HCT116 (cell line): Measurements from ENCODE around the gene CHST8. TPM values are rescaled to one million over a fixed set of nuclear protein-coding genes. Genes with fewer than 3 reads are reported as not detected.

Experiments used
- ATAC-seq: fragments of 200-7000 bp; cut with Tn5 transposase; 2 replicates; pipeline ENCODE4 v1.9.1; 2020; ENCODE audit warnings: mild to moderate bottlenecking, moderate library complexity
- BruUV-seq: library from RNA; stranded (reverse); fragments of 400-500 nt; replicated peaks from 2 replicates; lab custom pipeline; 2021; lab: Mats Ljungman, UMichigan
- CTCF ChIA-PET: fragments of 300-600 bp; sonication (Branson Sonifier 250); formaldehyde crosslinking; loops from one replicate; lab custom pipeline; 2021; ENCODE audit warnings: antibody characterized with exemption; lab: Charles Lee
- POLR2A ChIA-PET: fragments of 300-600, 350-600 bp; sonication (Branson Sonifier 250); formaldehyde crosslinking; loops from one replicate; lab custom pipeline; 2021; ENCODE audit warnings: antibody characterized with exemption; lab: Charles Lee
- RAD21 ChIA-PET, 2 experiments: fragments of 300-600 bp; sonication (Branson Sonifier 250); formaldehyde crosslinking; loops; one replicate each; lab custom pipeline; 2023; ENCODE audit warnings: low total read pairs in 2 of 2; ENCODE audit not compliant: uncharacterized antibody in 2 of 2, unreplicated experiment in 2 of 2, low non-redundant PET in 1 of 2; lab: Charles Lee
- DNase-seq: peaks from one replicate; pipeline ENCODE4 v3.0.0-alpha.2; 2010; ENCODE audit warnings: low read depth, low spot score
- H2AFZ ChIP-seq: fragments of 200-600 bp; shearing (Covaris generic), sonication (generic); 2 replicates; pipeline ENCODE4 v1.6.1; 2017; ENCODE audit warnings: low read depth, mixed run types, mixed read lengths, antibody characterized with exemption, low read length; ENCODE audit not compliant: poor library complexity, severe bottlenecking
- H3K27ac ChIP-seq: 2 replicates; pipeline ENCODE4 v1.5.1; 2012; ENCODE audit warnings: low read depth, low read length
- H3K27me3 ChIP-seq: fragments of 200-600 bp; sonication (generic); 2 replicates; pipeline ENCODE4 v1.6.1; 2016; ENCODE audit warnings: mixed run types, low read length, mixed read lengths; ENCODE audit not compliant: insufficient read depth
- H3K36me3 ChIP-seq, 2 experiments: fragments of 200-500 bp in 1 of 2; fragments of 200-600 bp in 1 of 2; sonication (Bioruptor generic) in 1 of 2; sonication (generic) in 1 of 2; 2 replicates each; pipeline versions ENCODE4 v1.5.1 to v1.6.1; 2014 to 2016; ENCODE audit warnings: low read length in 2 of 2, inconsistent platforms in 1 of 2, mixed read lengths in 1 of 2, mixed run types in 1 of 2; ENCODE audit not compliant: insufficient read depth in 2 of 2, control insufficient read depth in 1 of 2
- H3K4me1 ChIP-seq, 2 experiments: fragments of 200-600 bp in 1 of 2; sonication (generic) in 1 of 2; 2 replicates each; pipeline versions ENCODE4 v1.5.1 to v1.6.1; 2012 to 2017; ENCODE audit warnings: low read length in 2 of 2, inconsistent platforms in 1 of 2, mild to moderate bottlenecking in 1 of 2, mixed read lengths in 1 of 2, mixed run types in 1 of 2, moderate library complexity in 1 of 2; ENCODE audit not compliant: insufficient read depth in 2 of 2, control insufficient read depth in 1 of 2
- H3K4me2 ChIP-seq: fragments of 200-600 bp; sonication (generic); 2 replicates; pipeline ENCODE4 v1.6.1; 2017; ENCODE audit warnings: mixed run types, low read length, mixed read lengths
- H3K4me3 ChIP-seq, 2 experiments: fragments of 200-600 bp in 1 of 2; sonication (generic) in 1 of 2; replicated peaks in 1 of 2; 2 replicates each; pipeline ENCODE4 v1.5.1; 2011 to 2016; ENCODE audit warnings: low read length in 2 of 2, control low read depth in 1 of 2, low read depth in 1 of 2, mild to moderate bottlenecking in 1 of 2, mixed read lengths in 1 of 2, mixed run types in 1 of 2
- H3K79me2 ChIP-seq: fragments of 200-600 bp; sonication (generic); 2 replicates; pipeline ENCODE4 v1.6.1; 2017; ENCODE audit warnings: mild to moderate bottlenecking, mixed run types, low read length, moderate library complexity, mixed read lengths; ENCODE audit not compliant: insufficient read depth
- H3K9ac ChIP-seq: fragments of 200-600 bp; sonication (generic); 2 replicates; pipeline ENCODE4 v1.6.1; 2016; ENCODE audit warnings: low read length, mixed read lengths
- H3K9me2 ChIP-seq: fragments of 200-600 bp; sonication (generic), shearing (Covaris generic); 2 replicates; pipeline ENCODE4 v1.6.1; 2017; ENCODE audit warnings: mixed run types, mild to moderate bottlenecking, moderate library complexity; ENCODE audit not compliant: insufficient read depth
- H3K9me3 ChIP-seq, 2 experiments: fragments of 200-500 bp in 1 of 2; fragments of 200-600 bp in 1 of 2; sonication (Bioruptor generic) in 1 of 2; sonication (generic) in 1 of 2; 2 replicates each; pipeline ENCODE4 v1.6.1; 2014 to 2017; ENCODE audit warnings: low read length in 2 of 2, mixed read lengths in 2 of 2, inconsistent platforms in 1 of 2, low read depth in 1 of 2, mild to moderate bottlenecking in 1 of 2, mixed run types in 1 of 2, moderate library complexity in 1 of 2; ENCODE audit not compliant: control insufficient read depth in 1 of 2, insufficient read depth in 1 of 2
- H4K20me1 ChIP-seq: fragments of 200-600 bp; sonication (generic), shearing (Covaris generic); 2 replicates; pipeline ENCODE4 v1.6.1; 2017; ENCODE audit warnings: mixed run types, mild to moderate bottlenecking, moderate library complexity; ENCODE audit not compliant: insufficient read depth
- CBX3 ChIP-seq: IDR thresholded peaks from 2 replicates; pipeline ENCODE4 v1.6.1; 2012; ENCODE audit warnings: low read depth
- CEBPB ChIP-seq: IDR thresholded peaks from 2 replicates; pipeline ENCODE4 v1.6.1; 2012; ENCODE audit warnings: low read depth
- ELF1 ChIP-seq: IDR thresholded peaks from 2 replicates; pipeline ENCODE4 v1.6.1; 2012; ENCODE audit warnings: low read depth, borderline replicate concordance
- EZH2 ChIP-seq: fragments of 200-600 bp; sonication (generic); IDR thresholded peaks from 2 replicates; pipeline ENCODE4 v1.6.1; 2017; ENCODE audit warnings: antibody characterized with exemption, mixed run types
- EZH2phosphoT487 ChIP-seq: fragments of 200-600 bp; IDR thresholded peaks from 2 replicates; pipeline ENCODE4 v1.6.1; 2018; ENCODE audit warnings: antibody characterized with exemption, borderline replicate concordance
- FOSL1 ChIP-seq: IDR thresholded peaks from 2 replicates; pipeline ENCODE4 v1.6.1; 2012; ENCODE audit warnings: low read depth
- JUND ChIP-seq: IDR thresholded peaks from 2 replicates; pipeline ENCODE4 v1.6.1; 2012
- POLR2AphosphoS5 ChIP-seq: IDR thresholded peaks from 2 replicates; pipeline ENCODE4 v1.6.1; 2011; ENCODE audit warnings: mild to moderate bottlenecking, low read depth, low read length, moderate library complexity
- RAD21 ChIP-seq: IDR thresholded peaks from 2 replicates; pipeline ENCODE4 v1.6.1; 2012; ENCODE audit warnings: low read depth, mild to moderate bottlenecking
- SIN3A ChIP-seq: IDR thresholded peaks from 2 replicates; pipeline ENCODE4 v1.6.1; 2012; ENCODE audit warnings: low read depth
- SP1 ChIP-seq: IDR thresholded peaks from 2 replicates; pipeline ENCODE4 v1.6.1; 2012; ENCODE audit warnings: low read depth
- YY1 ChIP-seq: IDR thresholded peaks from 2 replicates; pipeline ENCODE4 v1.6.1; 2011; ENCODE audit warnings: low read length, low read depth, moderate library complexity, mild to moderate bottlenecking; ENCODE audit not compliant: insufficient replicate concordance; ENCODE audit errors: extremely low read depth
- ZFX ChIP-seq: fragments of 450-650 bp; IDR thresholded peaks from 2 replicates; pipeline ENCODE4 v1.6.1; 2017
- ZNF274 ChIP-seq: fragments of 200-500 bp; sonication (Bioruptor generic); IDR thresholded peaks from 2 replicates; pipeline ENCODE4 v1.6.1; 2014; ENCODE audit warnings: mild to moderate bottlenecking, low read depth, low read length, inconsistent platforms
- intact Hi-C: fragments of 100-400 bp; cut with micrococcal nuclease; formaldehyde crosslinking; loops from 2 replicates; pipeline ENCODE4 v1.10.0; 2022
- total RNA-seq: library from RNA; stranded (reverse); gene quantifications from one replicate; pipeline ENCODE4 v1.2.1, GENCODE V29; 2021; ENCODE audit not compliant: unreplicated experiment
- TF ChIP-seq, protein P1 (sequence below): IDR thresholded peaks from 2 replicates; pipeline ENCODE4 v1.6.1; 2012
- TF ChIP-seq, protein P2 (sequence below), 3 experiments: fragments of 200-600 bp in 1 of 3; sonication (generic) in 1 of 3; IDR thresholded peaks in 2 of 3; conservative IDR thresholded peaks in 1 of 3; 2 replicates each; pipeline ENCODE4 v1.5.1; 2012 to 2017; ENCODE audit warnings: low read depth in 2 of 3, low read length in 2 of 3, antibody characterized with exemption in 1 of 3, borderline replicate concordance in 1 of 3, control low read depth in 1 of 3, mild to moderate bottlenecking in 1 of 3, mixed read lengths in 1 of 3, mixed run types in 1 of 3, moderate library complexity in 1 of 3; ENCODE audit not compliant: insufficient read depth in 1 of 3
- TF ChIP-seq, protein P3 (sequence below): IDR thresholded peaks from 2 replicates; pipeline ENCODE4 v1.6.1; 2012; ENCODE audit warnings: low read depth
- TF ChIP-seq, protein P4 (sequence below): IDR thresholded peaks from 2 replicates; pipeline ENCODE4 v1.6.1; 2011; ENCODE audit warnings: mild to moderate bottlenecking, low read length, moderate library complexity; ENCODE audit not compliant: insufficient replicate concordance; ENCODE audit errors: extremely low read depth

The CHST8 gene
- total RNA-seq, 1 experiment from 2014 or later, result not detected

DNA sequence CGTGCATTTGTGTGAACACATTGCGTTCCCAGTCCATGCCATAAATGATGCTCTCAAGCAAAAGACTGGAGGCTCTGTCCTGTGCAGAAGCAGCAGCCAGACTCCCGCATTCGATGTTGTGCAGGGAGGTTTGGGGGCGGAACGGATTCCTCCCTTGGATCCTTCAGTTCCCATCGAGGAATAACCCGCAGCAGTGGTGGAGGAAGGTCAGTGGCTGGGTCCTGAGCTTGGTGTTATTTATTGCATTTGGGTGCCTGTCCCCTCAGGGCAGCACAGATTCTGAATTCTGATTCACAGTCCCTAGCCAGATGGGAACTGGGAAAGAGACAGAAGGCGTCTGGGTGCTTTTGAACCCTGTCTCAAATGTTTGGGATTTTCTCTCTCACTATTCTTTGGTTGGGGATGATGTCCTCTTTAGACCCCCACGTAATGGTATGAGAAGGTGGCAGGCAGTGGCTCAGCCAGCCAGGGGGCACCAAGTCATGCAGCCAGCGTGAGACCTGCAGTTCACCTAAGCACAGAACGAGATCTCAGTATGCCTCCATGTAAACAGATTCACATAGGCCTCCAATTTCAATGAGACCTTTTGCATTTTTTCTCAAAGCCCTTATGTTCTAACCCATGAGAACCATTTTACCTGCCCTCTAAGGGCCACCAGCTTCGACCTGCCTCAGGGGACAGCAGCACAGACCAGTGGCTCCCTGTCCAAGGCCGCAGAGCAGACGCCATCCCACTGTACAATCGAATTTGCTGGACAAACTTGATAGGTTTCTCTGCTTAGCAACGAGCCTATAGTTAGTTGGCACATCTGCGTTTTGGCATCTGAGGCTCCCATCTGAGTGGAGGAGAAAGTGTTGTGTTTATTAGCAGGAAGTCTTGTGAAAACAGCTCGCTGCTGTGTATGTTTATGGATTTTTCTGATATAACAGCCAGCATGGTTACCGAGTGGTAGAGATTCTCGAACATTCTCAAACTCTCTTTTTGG, 192.7 kb downstream of the CHST8 start:
- RAD21 ChIA-PET, result no interaction called here
- H3K9me2 ChIP-seq, result no peaks in the 10 kb centered on the region
- TF ChIP-seq YY1 (no peak), CBX3 (no peak), EZH2 (no peak), RAD21 (no peak), FOSL1 (no peak), SIN3A (no peak), EZH2phosphoT487 (no peak), ELF1 (no peak), ZNF274 (no peak), CEBPB (no peak), POLR2AphosphoS5 (no peak), JUND (no peak), ZFX (no peak), SP1 (no peak)
- TF ChIP-seq, protein P1, sequence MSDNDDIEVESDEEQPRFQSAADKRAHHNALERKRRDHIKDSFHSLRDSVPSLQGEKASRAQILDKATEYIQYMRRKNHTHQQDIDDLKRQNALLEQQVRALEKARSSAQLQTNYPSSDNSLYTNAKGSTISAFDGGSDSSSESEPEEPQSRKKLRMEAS, result no peak
- TF ChIP-seq, protein P2, sequence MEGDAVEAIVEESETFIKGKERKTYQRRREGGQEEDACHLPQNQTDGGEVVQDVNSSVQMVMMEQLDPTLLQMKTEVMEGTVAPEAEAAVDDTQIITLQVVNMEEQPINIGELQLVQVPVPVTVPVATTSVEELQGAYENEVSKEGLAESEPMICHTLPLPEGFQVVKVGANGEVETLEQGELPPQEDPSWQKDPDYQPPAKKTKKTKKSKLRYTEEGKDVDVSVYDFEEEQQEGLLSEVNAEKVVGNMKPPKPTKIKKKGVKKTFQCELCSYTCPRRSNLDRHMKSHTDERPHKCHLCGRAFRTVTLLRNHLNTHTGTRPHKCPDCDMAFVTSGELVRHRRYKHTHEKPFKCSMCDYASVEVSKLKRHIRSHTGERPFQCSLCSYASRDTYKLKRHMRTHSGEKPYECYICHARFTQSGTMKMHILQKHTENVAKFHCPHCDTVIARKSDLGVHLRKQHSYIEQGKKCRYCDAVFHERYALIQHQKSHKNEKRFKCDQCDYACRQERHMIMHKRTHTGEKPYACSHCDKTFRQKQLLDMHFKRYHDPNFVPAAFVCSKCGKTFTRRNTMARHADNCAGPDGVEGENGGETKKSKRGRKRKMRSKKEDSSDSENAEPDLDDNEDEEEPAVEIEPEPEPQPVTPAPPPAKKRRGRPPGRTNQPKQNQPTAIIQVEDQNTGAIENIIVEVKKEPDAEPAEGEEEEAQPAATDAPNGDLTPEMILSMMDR (IDR thresholded peaks at IDR 0.05 in 2 of 3, conservative IDR thresholded peaks at IDR 0.05 in 1 of 3; ENCODE audit: borderline replicate concordance in 1 of 3, insufficient read depth in 1 of 3, low read depth in 2 of 3, low read length in 2 of 3), result no peak
- TF ChIP-seq, protein P3, sequence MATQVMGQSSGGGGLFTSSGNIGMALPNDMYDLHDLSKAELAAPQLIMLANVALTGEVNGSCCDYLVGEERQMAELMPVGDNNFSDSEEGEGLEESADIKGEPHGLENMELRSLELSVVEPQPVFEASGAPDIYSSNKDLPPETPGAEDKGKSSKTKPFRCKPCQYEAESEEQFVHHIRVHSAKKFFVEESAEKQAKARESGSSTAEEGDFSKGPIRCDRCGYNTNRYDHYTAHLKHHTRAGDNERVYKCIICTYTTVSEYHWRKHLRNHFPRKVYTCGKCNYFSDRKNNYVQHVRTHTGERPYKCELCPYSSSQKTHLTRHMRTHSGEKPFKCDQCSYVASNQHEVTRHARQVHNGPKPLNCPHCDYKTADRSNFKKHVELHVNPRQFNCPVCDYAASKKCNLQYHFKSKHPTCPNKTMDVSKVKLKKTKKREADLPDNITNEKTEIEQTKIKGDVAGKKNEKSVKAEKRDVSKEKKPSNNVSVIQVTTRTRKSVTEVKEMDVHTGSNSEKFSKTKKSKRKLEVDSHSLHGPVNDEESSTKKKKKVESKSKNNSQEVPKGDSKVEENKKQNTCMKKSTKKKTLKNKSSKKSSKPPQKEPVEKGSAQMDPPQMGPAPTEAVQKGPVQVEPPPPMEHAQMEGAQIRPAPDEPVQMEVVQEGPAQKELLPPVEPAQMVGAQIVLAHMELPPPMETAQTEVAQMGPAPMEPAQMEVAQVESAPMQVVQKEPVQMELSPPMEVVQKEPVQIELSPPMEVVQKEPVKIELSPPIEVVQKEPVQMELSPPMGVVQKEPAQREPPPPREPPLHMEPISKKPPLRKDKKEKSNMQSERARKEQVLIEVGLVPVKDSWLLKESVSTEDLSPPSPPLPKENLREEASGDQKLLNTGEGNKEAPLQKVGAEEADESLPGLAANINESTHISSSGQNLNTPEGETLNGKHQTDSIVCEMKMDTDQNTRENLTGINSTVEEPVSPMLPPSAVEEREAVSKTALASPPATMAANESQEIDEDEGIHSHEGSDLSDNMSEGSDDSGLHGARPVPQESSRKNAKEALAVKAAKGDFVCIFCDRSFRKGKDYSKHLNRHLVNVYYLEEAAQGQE, result no peak
- TF ChIP-seq, protein P4, sequence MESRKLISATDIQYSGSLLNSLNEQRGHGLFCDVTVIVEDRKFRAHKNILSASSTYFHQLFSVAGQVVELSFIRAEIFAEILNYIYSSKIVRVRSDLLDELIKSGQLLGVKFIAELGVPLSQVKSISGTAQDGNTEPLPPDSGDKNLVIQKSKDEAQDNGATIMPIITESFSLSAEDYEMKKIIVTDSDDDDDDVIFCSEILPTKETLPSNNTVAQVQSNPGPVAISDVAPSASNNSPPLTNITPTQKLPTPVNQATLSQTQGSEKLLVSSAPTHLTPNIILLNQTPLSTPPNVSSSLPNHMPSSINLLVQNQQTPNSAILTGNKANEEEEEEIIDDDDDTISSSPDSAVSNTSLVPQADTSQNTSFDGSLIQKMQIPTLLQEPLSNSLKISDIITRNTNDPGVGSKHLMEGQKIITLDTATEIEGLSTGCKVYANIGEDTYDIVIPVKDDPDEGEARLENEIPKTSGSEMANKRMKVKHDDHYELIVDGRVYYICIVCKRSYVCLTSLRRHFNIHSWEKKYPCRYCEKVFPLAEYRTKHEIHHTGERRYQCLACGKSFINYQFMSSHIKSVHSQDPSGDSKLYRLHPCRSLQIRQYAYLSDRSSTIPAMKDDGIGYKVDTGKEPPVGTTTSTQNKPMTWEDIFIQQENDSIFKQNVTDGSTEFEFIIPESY, result no peak
- ATAC-seq, result no peak
- POLR2A ChIA-PET, result no interaction called here
- no peak overlapping the region for H3K4me2 ChIP-seq
- DNase-seq, result no peak
- H3K4me1 ChIP-seq, result peaks cover 2 to 11% of the 10 kb centered on the region in 2 experiments
- H3K9ac ChIP-seq, result no peak overlapping the region
- H3K36me3 ChIP-seq, result no peaks in the 10 kb centered on the region
- no peaks in the 10 kb centered on the region for H3K27me3 ChIP-seq
- no peak overlapping the region for H2AFZ ChIP-seq
- intact Hi-C loops, result no loop called here
- H3K79me2 ChIP-seq, result no peaks in the 10 kb centered on the region
- BruUV-seq, result no TSS peak
- CTCF ChIA-PET, result no interaction called here
- no peaks in the 10 kb centered on the region for H4K20me1 ChIP-seq
- no peaks in the 10 kb centered on the region for H3K9me3 ChIP-seq
- no peak overlapping the region for H3K27ac ChIP-seq
- no peak overlapping the region for H3K4me3 ChIP-seq
